KBM-7 (cell line): ENCODE results near the gene EHBP1.

Experiments used
- DNase-seq: peaks from one replicate; pipeline ENCODE4 v3.0.0-alpha.2; 2015
- in situ Hi-C: fragments of 300-500 bp; cut with MboI; formaldehyde crosslinking; loops from 2 replicates; pipeline ENCODE4 v1.14.3; 2020; ENCODE audit warnings: low sequenced_read_pairs, low pct_unique_long_range_greater_than_20kb, mixed read lengths

The EHBP1 gene

GRCh38 chr2:62801814-62802523 lies 96.5 kb downstream of the EHBP1 start:
- in situ Hi-C loops, result no loop called here
- DNase-seq, result no peak

- DNase-seq, result no peak
- in situ Hi-C loops, result no loop called here
These were observed 98.4 kb downstream of the EHBP1 start for GRCh38 chr2:62803961-62804360.

- DNase-seq, result no peak
- in situ Hi-C loops, result no loop called here
These were observed 100.7 kb downstream of the EHBP1 start for GRCh38 chr2:62806231-62806630.

GRCh38 chr2:62808554-62808953 lies 103.0 kb downstream of the EHBP1 start:
- peak; percentile 55 for DNase-seq
- in situ Hi-C loops, result no loop called here

- DNase-seq, result no peak
- in situ Hi-C loops, result no loop called here
These were observed 105.6 kb downstream of the EHBP1 start for GRCh38 chr2:62811086-62811485.

- in situ Hi-C loops, result no loop called here
- DNase-seq, result no peak
These were observed 106.5 kb downstream of the EHBP1 start for GRCh38 chr2:62811972-62812371.

- in situ Hi-C loops, result no loop called here
These were observed 107.7 kb downstream of the EHBP1 start for GRCh38 chr2:62812921-62813825.

GRCh38 chr2:62814123-62814522 lies 108.6 kb downstream of the EHBP1 start:
- DNase-seq, result peak; percentile 16
- in situ Hi-C loops, result no loop called here

More at GRCh38 chr2:62812921-62813825, 107.7 kb downstream of the EHBP1 start:
- no peak for DNase-seq

GRCh38 chr2:62817348-62817747 lies 111.8 kb downstream of the EHBP1 start:
- DNase-seq, result no peak

GRCh38 chr2:62817995-62818713 lies 112.6 kb downstream of the EHBP1 start:
- in situ Hi-C loops, result no loop called here
- no peak for DNase-seq

More at GRCh38 chr2:62817348-62817747, 111.8 kb downstream of the EHBP1 start:
- in situ Hi-C loops, result no loop called here

- DNase-seq, result no peak
- in situ Hi-C loops, result no loop called here
These were observed 117.0 kb downstream of the EHBP1 start for GRCh38 chr2:62822549-62822948.

GRCh38 chr2:62824388-62824787 lies 118.9 kb downstream of the EHBP1 start:
- no peak for DNase-seq
- in situ Hi-C loops, result no loop called here

- in situ Hi-C loops, result no loop called here
- DNase-seq, result no peak
These were observed 120.6 kb downstream of the EHBP1 start for GRCh38 chr2:62826141-62826540.

GRCh38 chr2:62826953-62827675 lies 121.6 kb downstream of the EHBP1 start:
- in situ Hi-C loops, result no loop called here
- DNase-seq, result no peak

- DNase-seq, result no peak
- in situ Hi-C loops, result no loop called here
These were observed 126.2 kb downstream of the EHBP1 start for GRCh38 chr2:62831729-62832128.

GRCh38 chr2:62844311-62845090 lies 139.0 kb downstream of the EHBP1 start:
- in situ Hi-C loops, result no loop called here
- no peak for DNase-seq

GRCh38 chr2:62845256-62845655 lies 139.7 kb downstream of the EHBP1 start:
- in situ Hi-C loops, result no loop called here

GRCh38 chr2:62852254-62852653 lies 146.7 kb downstream of the EHBP1 start:
- DNase-seq, result no peak
- in situ Hi-C loops, result no loop called here

More at GRCh38 chr2:62845256-62845655, 139.7 kb downstream of the EHBP1 start:
- no peak for DNase-seq
